SK-N-SH (cell line): ENCODE measurements around the gene PRMT3. TPM values are rescaled to one million over a fixed set of nuclear protein-coding genes. Genes with fewer than 3 reads are reported as not detected.

Source experiments
- CTCF ChIA-PET: fragments of 300-600, 350-600 bp; formaldehyde crosslinking; extraction: SDS; loops from one replicate; lab custom pipeline; 2021; lab: Yijun Ruan, JAX
- POLR2A ChIA-PET: fragments of 350-600 bp; sonication (Branson Sonifier 250); formaldehyde crosslinking; extraction: SDS; loops from one replicate; lab custom pipeline; 2020; ENCODE audit warnings: antibody characterized with exemption, inconsistent platforms; lab: Yijun Ruan, JAX
- DNase-seq: peaks from one replicate; pipeline ENCODE4 v3.0.0; 2012
- H2AFZ ChIP-seq: fragments of 200-600 bp; sonication (generic); 2 replicates; pipeline ENCODE4 v1.8.1; 2016; ENCODE audit warnings: antibody characterized with exemption, mild to moderate bottlenecking, low read depth
- H3F3A ChIP-seq: fragments of 200-600 bp; sonication (generic); replicated peaks from 2 replicates; pipeline ENCODE3; 2016; ENCODE audit warnings: antibody characterized with exemption, mild to moderate bottlenecking; ENCODE audit not compliant: insufficient read depth
- H3K27ac ChIP-seq, 2 experiments: fragments of 200-500 bp in 1 of 2; fragments of 200-600 bp in 1 of 2; sonication (Bioruptor generic) in 1 of 2; sonication (generic), shearing (Covaris generic) in 1 of 2; 2 replicates each; pipeline versions ENCODE4 v1.5.1 to v1.6.1; 2014 to 2016; ENCODE audit warnings: low read depth in 2 of 2, inconsistent platforms in 1 of 2, low read length in 1 of 2, mild to moderate bottlenecking in 1 of 2, mixed read lengths in 1 of 2
- H3K27me3 ChIP-seq: fragments of 200-600 bp; sonication (generic), shearing (Covaris generic); 2 replicates; pipeline ENCODE4 v1.6.1; 2016; ENCODE audit warnings: mixed run types; ENCODE audit not compliant: insufficient read depth
- H3K36me3 ChIP-seq, 2 experiments: fragments of 200-500 bp in 1 of 2; fragments of 200-600 bp in 1 of 2; sonication (Bioruptor generic) in 1 of 2; sonication (generic) in 1 of 2; replicated peaks in 1 of 2; 2 replicates each; pipeline versions ENCODE3 to v1.5.1; 2014 to 2016; ENCODE audit warnings: low read length in 1 of 2, mild to moderate bottlenecking in 1 of 2; ENCODE audit not compliant: insufficient read depth in 2 of 2, control insufficient read depth in 1 of 2
- H3K4me1 ChIP-seq, 2 experiments: fragments of 200-500 bp in 1 of 2; fragments of 200-600 bp in 1 of 2; sonication (Bioruptor generic) in 1 of 2; sonication (generic), shearing (Covaris generic) in 1 of 2; 2 replicates each; pipeline versions ENCODE4 v1.5.1 to v1.6.1; 2014 to 2016; ENCODE audit warnings: low read depth in 1 of 2, low read length in 1 of 2, mixed run types in 1 of 2; ENCODE audit not compliant: insufficient read depth in 2 of 2, control insufficient read depth in 1 of 2
- H3K4me2 ChIP-seq: fragments of 200-600 bp; sonication (generic), shearing (Covaris generic); 2 replicates; pipeline ENCODE4 v1.6.1; 2017; ENCODE audit warnings: mixed run types
- H3K4me3 ChIP-seq, 2 experiments: fragments of 200-500 bp in 1 of 2; fragments of 200-600 bp in 1 of 2; sonication (Bioruptor generic) in 1 of 2; sonication (generic), shearing (Covaris generic) in 1 of 2; 2 replicates each; pipeline versions ENCODE4 v1.5.1 to v1.8.1; 2014 to 2016; ENCODE audit warnings: low read depth in 2 of 2, inconsistent platforms in 1 of 2, low read length in 1 of 2, mild to moderate bottlenecking in 1 of 2, mixed read lengths in 1 of 2, moderate library complexity in 1 of 2
- H3K79me2 ChIP-seq: fragments of 200-600 bp; sonication (generic); 2 replicates; pipeline ENCODE4 v1.8.1; 2017; ENCODE audit warnings: mild to moderate bottlenecking; ENCODE audit not compliant: insufficient read depth
- H3K9ac ChIP-seq: fragments of 200-600 bp; sonication (generic); 2 replicates; pipeline ENCODE4 v1.6.1; 2017; ENCODE audit warnings: mixed run types
- H3K9me2 ChIP-seq: fragments of 200-600 bp; sonication (generic); 2 replicates; pipeline ENCODE4 v1.6.1; 2017; ENCODE audit warnings: mixed run types
- H3K9me3 ChIP-seq: fragments of 200-600 bp; sonication (generic); 2 replicates; pipeline ENCODE4 v1.6.1; 2017; ENCODE audit warnings: mixed run types, mild to moderate bottlenecking, moderate library complexity
- H4K20me1 ChIP-seq: fragments of 200-600 bp; sonication (generic); 2 replicates; pipeline ENCODE4 v1.6.1; 2017; ENCODE audit warnings: mild to moderate bottlenecking, mixed run types; ENCODE audit not compliant: insufficient read depth
- CHD2 ChIP-seq: fragments of 150-350 bp; IDR thresholded peaks from 2 replicates; pipeline ENCODE4 v1.6.1; 2018; ENCODE audit warnings: low read length; ENCODE audit not compliant: partially characterized antibody
- EP300 ChIP-seq, 2 experiments: IDR thresholded peaks; 2 replicates each; pipeline versions ENCODE4 v1.4.0 to v1.6.1; 2012; ENCODE audit warnings: borderline replicate concordance in 1 of 2, low read depth in 1 of 2, low read length in 1 of 2
- EZH2phosphoT487 ChIP-seq: fragments of 200-600 bp; sonication (generic); IDR thresholded peaks from 2 replicates; pipeline ENCODE4 v1.6.1; 2017; ENCODE audit warnings: low read depth, mixed run types, mild to moderate bottlenecking, antibody characterized with exemption, moderate library complexity, borderline replicate concordance
- FOSL2 ChIP-seq: IDR thresholded peaks from 2 replicates; pipeline ENCODE4 v1.4.0; 2012; ENCODE audit warnings: low read depth, mild to moderate bottlenecking, moderate library complexity, borderline replicate concordance
- GABPA ChIP-seq: IDR thresholded peaks from 2 replicates; pipeline ENCODE4 v1.4.0; 2012; ENCODE audit warnings: low read depth, mild to moderate bottlenecking
- JUND ChIP-seq: IDR thresholded peaks from 2 replicates; pipeline ENCODE4 v1.4.0; 2012
- MAX ChIP-seq: IDR thresholded peaks from 2 replicates; pipeline ENCODE4 v1.4.0; 2012; ENCODE audit warnings: low read depth
- REST ChIP-seq: IDR thresholded peaks from 2 replicates; pipeline ENCODE4 v1.6.1; 2012; ENCODE audit warnings: mild to moderate bottlenecking, low read depth, low read length, moderate library complexity
- RXRA ChIP-seq: IDR thresholded peaks from 2 replicates; pipeline ENCODE4 v1.4.0; 2012; ENCODE audit warnings: low read depth, mild to moderate bottlenecking, borderline replicate concordance
- TAF1 ChIP-seq: IDR thresholded peaks from 2 replicates; pipeline ENCODE4 v1.6.1; 2012; ENCODE audit warnings: low read depth, mild to moderate bottlenecking, low read length, moderate library complexity, borderline replicate concordance
- TEAD4 ChIP-seq: IDR thresholded peaks from 2 replicates; pipeline ENCODE4 v1.4.0; 2012; ENCODE audit warnings: mild to moderate bottlenecking, borderline replicate concordance; ENCODE audit not compliant: insufficient read depth
- YY1 ChIP-seq: IDR thresholded peaks from 2 replicates; pipeline ENCODE4 v1.4.0; 2012; ENCODE audit warnings: low read depth, mild to moderate bottlenecking
- WGBS: methylation state at CpG from one replicate; pipeline ENCODE4 v1.1.6; 2017; ENCODE audit warnings: low lambda C conversion rate; 5-methylcytosine and 5-hydroxymethylcytosine counted together
- polyA plus RNA-seq, 3 experiments: library from polyadenylated mRNA; depleted of rRNA; stranded (reverse); fragments of >200 nt; gene quantifications; 2 replicates each; pipeline ENCODE4 v1.2.3, GENCODE V29; 2012
- TF ChIP-seq, protein P1 (sequence below): IDR thresholded peaks from 2 replicates; pipeline ENCODE4 v1.4.0; 2012; ENCODE audit warnings: low read depth, borderline replicate concordance

PRMT3 gene
- polyA plus RNA-seq, 1 of the 3 experiments (the other 2 are of a cell fraction), result 10.8 TPM

DNA sequence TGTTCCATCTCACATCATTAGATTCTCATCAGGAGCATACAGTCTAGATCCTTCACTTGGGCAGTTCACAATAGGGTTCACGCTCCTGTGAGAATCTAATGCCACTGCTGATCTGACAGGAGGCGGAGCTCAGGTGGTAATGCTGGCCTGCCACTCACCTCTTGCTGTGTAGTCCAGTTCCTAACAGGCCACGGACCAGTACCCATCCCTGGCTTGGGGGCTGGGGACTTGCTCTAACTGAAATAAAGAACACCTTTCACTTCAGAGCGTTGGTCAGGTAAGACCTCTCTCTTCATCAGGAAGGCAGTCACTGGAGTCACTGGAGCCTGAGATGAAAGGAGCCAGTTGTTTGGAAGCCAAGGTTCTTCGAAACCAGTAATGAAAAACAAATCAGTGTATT, 41.7 kb downstream of the PRMT3 start:
- no peaks in the 10 kb centered on the region for H3K9me2 ChIP-seq
- no peak overlapping the region for H3K4me2 ChIP-seq
- no peak for DNase-seq
- peaks cover 10% of the 10 kb centered on the region for H3F3A ChIP-seq
- no peaks in the 10 kb centered on the region for H4K20me1 ChIP-seq
- H3K79me2 ChIP-seq, result no peaks in the 10 kb centered on the region
- H3K9me3 ChIP-seq, result no peaks in the 10 kb centered on the region
- 97% methylated on average over 5 of the region's 5 CpGs for WGBS
- POLR2A ChIA-PET, result no interaction called here
- TF ChIP-seq EZH2phosphoT487, result no peak
- TF ChIP-seq RXRA, result no peak
- TF ChIP-seq REST, result no peak
- no peak for TF ChIP-seq GABPA
- no peak for TF ChIP-seq MAX
- no peak for TF ChIP-seq EP300 (IDR thresholded peaks at IDR 0.05; ENCODE audit: borderline replicate concordance in 1 of 2, low read depth in 1 of 2, low read length in 1 of 2)
- no peak for TF ChIP-seq TAF1
- no peak for TF ChIP-seq FOSL2
- no peak for TF ChIP-seq YY1
- TF ChIP-seq TEAD4, result no peak
- TF ChIP-seq CHD2, result no peak
- no peak for TF ChIP-seq JUND
- TF ChIP-seq, protein P1, sequence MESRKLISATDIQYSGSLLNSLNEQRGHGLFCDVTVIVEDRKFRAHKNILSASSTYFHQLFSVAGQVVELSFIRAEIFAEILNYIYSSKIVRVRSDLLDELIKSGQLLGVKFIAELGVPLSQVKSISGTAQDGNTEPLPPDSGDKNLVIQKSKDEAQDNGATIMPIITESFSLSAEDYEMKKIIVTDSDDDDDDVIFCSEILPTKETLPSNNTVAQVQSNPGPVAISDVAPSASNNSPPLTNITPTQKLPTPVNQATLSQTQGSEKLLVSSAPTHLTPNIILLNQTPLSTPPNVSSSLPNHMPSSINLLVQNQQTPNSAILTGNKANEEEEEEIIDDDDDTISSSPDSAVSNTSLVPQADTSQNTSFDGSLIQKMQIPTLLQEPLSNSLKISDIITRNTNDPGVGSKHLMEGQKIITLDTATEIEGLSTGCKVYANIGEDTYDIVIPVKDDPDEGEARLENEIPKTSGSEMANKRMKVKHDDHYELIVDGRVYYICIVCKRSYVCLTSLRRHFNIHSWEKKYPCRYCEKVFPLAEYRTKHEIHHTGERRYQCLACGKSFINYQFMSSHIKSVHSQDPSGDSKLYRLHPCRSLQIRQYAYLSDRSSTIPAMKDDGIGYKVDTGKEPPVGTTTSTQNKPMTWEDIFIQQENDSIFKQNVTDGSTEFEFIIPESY, result no peak
- H3K27ac ChIP-seq, result no peak overlapping the region
- H3K36me3 ChIP-seq, result peaks cover 22 to 32% of the 10 kb centered on the region in 2 experiments
- H2AFZ ChIP-seq, result no peak overlapping the region
- no peaks in the 10 kb centered on the region for H3K27me3 ChIP-seq
- no peaks in the 10 kb centered on the region for H3K4me1 ChIP-seq
- H3K9ac ChIP-seq, result no peak overlapping the region
- no peak overlapping the region for H3K4me3 ChIP-seq
- CTCF ChIA-PET, result interaction anchor here (0.8 to 1.7 kb wide), 3 partner anchors 14 to 181 kb away, joined by 3 to 5 read pairs (median 3); no protein-coding TSS in a partner anchor
